ENCODE results near the gene FAM131C.
"Not testable (repeated sequence)": the region's sequence is repeated elsewhere in the genome, so short reads cannot be mapped to it uniquely, and the experiment has no call there.

FAM131C gene

GRCh38 chr1:16046842-16047241 lies 26.6 kb downstream of the FAM131C start:
- TF ChIP-seq, protein P1, sequence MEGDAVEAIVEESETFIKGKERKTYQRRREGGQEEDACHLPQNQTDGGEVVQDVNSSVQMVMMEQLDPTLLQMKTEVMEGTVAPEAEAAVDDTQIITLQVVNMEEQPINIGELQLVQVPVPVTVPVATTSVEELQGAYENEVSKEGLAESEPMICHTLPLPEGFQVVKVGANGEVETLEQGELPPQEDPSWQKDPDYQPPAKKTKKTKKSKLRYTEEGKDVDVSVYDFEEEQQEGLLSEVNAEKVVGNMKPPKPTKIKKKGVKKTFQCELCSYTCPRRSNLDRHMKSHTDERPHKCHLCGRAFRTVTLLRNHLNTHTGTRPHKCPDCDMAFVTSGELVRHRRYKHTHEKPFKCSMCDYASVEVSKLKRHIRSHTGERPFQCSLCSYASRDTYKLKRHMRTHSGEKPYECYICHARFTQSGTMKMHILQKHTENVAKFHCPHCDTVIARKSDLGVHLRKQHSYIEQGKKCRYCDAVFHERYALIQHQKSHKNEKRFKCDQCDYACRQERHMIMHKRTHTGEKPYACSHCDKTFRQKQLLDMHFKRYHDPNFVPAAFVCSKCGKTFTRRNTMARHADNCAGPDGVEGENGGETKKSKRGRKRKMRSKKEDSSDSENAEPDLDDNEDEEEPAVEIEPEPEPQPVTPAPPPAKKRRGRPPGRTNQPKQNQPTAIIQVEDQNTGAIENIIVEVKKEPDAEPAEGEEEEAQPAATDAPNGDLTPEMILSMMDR (conservative IDR thresholded peaks at IDR 0.05; ENCODE audit: low read depth, low read length) = no peak
- no peaks in the 10 kb centered on the region for H3K36me3 ChIP-seq (ENCODE audit: insufficient read depth)
- H3K27me3 ChIP-seq (ENCODE audit: insufficient read depth, low read depth) = peaks cover 32% of the 10 kb centered on the region
- H3K9ac ChIP-seq = no peak overlapping the region
- H3K4me2 ChIP-seq = no peak overlapping the region
- no peaks in the 10 kb centered on the region for H3K79me2 ChIP-seq (ENCODE audit: insufficient read depth, low read depth)
- no peak overlapping the region for H3K27ac ChIP-seq
- H3K4me3 ChIP-seq (IDR thresholded peaks at IDR 0.05; ENCODE audit: insufficient read depth, low read depth, low read length) = no peak overlapping the region
- H3K4me1 ChIP-seq (ENCODE audit: low read depth, poor library complexity, severe bottlenecking) = no peaks in the 10 kb centered on the region
- H2AFZ ChIP-seq (ENCODE audit: low read depth) = no peak overlapping the region
- no peaks in the 10 kb centered on the region for H4K20me1 ChIP-seq (ENCODE audit: insufficient read depth)

DNA sequence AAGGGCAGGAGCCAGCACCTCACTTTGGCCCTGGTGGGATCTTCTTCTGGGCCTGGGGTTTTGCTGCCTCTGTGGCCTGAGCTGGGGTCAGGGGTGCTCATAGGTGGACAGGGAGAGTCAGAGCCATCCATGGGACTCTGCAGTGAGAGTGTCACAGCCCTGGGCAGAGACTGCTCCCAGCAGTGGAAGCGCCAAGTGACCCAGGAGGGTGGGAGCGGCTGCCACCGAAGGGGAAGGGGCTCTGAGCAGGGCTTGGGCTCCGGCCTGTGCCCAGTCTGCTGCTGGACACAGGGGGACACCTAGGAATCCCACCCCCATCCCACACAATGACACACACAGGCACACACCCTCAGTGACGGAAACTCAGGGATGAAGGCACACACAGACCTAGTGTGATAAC lies 29.5 kb downstream of the FAM131C start:
- H3K4me1 ChIP-seq (ENCODE audit: low read depth, poor library complexity, severe bottlenecking) = no peaks in the 10 kb centered on the region
- TF ChIP-seq, protein P1 (conservative IDR thresholded peaks at IDR 0.05; ENCODE audit: low read depth, low read length) = no peak
- H3K79me2 ChIP-seq (ENCODE audit: insufficient read depth, low read depth) = no peaks in the 10 kb centered on the region
- H3K9ac ChIP-seq = no peak overlapping the region
- no peak overlapping the region for H3K4me2 ChIP-seq
- peaks cover 40% of the 10 kb centered on the region for H3K27me3 ChIP-seq (ENCODE audit: insufficient read depth, low read depth)
- no peaks in the 10 kb centered on the region for H4K20me1 ChIP-seq (ENCODE audit: insufficient read depth)
- no peak overlapping the region for H3K4me3 ChIP-seq (IDR thresholded peaks at IDR 0.05; ENCODE audit: insufficient read depth, low read depth, low read length)
- H3K36me3 ChIP-seq (ENCODE audit: insufficient read depth) = no peaks in the 10 kb centered on the region
- H3K27ac ChIP-seq = no peak overlapping the region
- no peak overlapping the region for H2AFZ ChIP-seq (ENCODE audit: low read depth)

- Histone ChIP-seq H3K9ac (no peak within 1 kb of the TSS), H3K36me3 (ENCODE audit: insufficient read depth) (no peaks in the 10 kb centered on the region), H4K20me1 (ENCODE audit: insufficient read depth) (no peaks in the 10 kb centered on the region), H3K4me3 (IDR thresholded peaks at IDR 0.05; ENCODE audit: insufficient read depth, low read depth, low read length) (no peak within 1 kb of the TSS), H3K4me1 (ENCODE audit: low read depth, poor library complexity, severe bottlenecking) (no peaks in the 10 kb centered on the region), H3K27me3 (ENCODE audit: insufficient read depth, low read depth) (peaks cover 40% of the 10 kb centered on the region), H3K79me2 (ENCODE audit: insufficient read depth, low read depth) (no peaks in the 10 kb centered on the region), H2AFZ (ENCODE audit: low read depth) (no peak within 1 kb of the TSS), H3K4me2 (no peak within 1 kb of the TSS), H3K27ac (no peak within 1 kb of the TSS)
- TF ChIP-seq, protein P1 (conservative IDR thresholded peaks at IDR 0.05; ENCODE audit: low read depth, low read length) = no peak
Observed at GRCh38 chr1:16043521-16043920, 29.9 kb downstream of the FAM131C start, which contains the start of gene CLCNKB. TSS of gene CLCNKB (plus strand) at chr1:16043782. CDS start at chr1:16044493, 711 bp downstream.

- not testable (repeated sequence) for H3K27ac ChIP-seq; H4K20me1 ChIP-seq (ENCODE audit: insufficient read depth); H3K4me2 ChIP-seq; H2AFZ ChIP-seq (ENCODE audit: low read depth); H3K9ac ChIP-seq; H3K36me3 ChIP-seq (ENCODE audit: insufficient read depth); H3K79me2 ChIP-seq (ENCODE audit: insufficient read depth, low read depth); H3K4me1 ChIP-seq (ENCODE audit: low read depth, poor library complexity, severe bottlenecking); H3K4me3 ChIP-seq (IDR thresholded peaks at IDR 0.05; ENCODE audit: insufficient read depth, low read depth, low read length)
- H3K27me3 ChIP-seq (ENCODE audit: insufficient read depth, low read depth) = peaks cover 38% of the 10 kb centered on the region
Observed at GRCh38 chr1:16042654-16043053, 30.8 kb downstream of the FAM131C start.

GRCh38 chr1:16042096-16042495 lies 31.4 kb downstream of the FAM131C start:
- Histone ChIP-seq H4K20me1 (ENCODE audit: insufficient read depth) (no peaks in the 10 kb centered on the region), H3K79me2 (ENCODE audit: insufficient read depth, low read depth) (no peaks in the 10 kb centered on the region), H3K4me3 (IDR thresholded peaks at IDR 0.05; ENCODE audit: insufficient read depth, low read depth, low read length) (no peak overlapping the region), H3K9ac (no peak overlapping the region), H3K27ac (no peak overlapping the region), H2AFZ (ENCODE audit: low read depth) (no peak overlapping the region), H3K36me3 (ENCODE audit: insufficient read depth) (no peaks in the 10 kb centered on the region), H3K4me1 (ENCODE audit: low read depth, poor library complexity, severe bottlenecking) (no peaks in the 10 kb centered on the region), H3K4me2 (no peak overlapping the region), H3K27me3 (ENCODE audit: insufficient read depth, low read depth) (peaks cover 34% of the 10 kb centered on the region)
- TF ChIP-seq, protein P1 (conservative IDR thresholded peaks at IDR 0.05; ENCODE audit: low read depth, low read length) = peak; percentile 34; the same call in 1 of the 2 replicates

Data from KMS-11 (cell line).